B cell (primary cell): Measurements from ENCODE around the gene CAT.

Experiments
- EZH2 ChIP-seq: IDR thresholded peaks from 2 replicates; pipeline ENCODE4 v1.6.1; 2012; ENCODE audit warnings: borderline replicate concordance, low read depth, mild to moderate bottlenecking, moderate library complexity, low read length; ENCODE audit not compliant: insufficient read depth, poor library complexity, severe bottlenecking
- TF ChIP-seq, protein P1 (sequence below): fragments of 200-600 bp; IDR thresholded peaks from one replicate; pipeline ENCODE4 v1.8.0; 2022; ENCODE audit warnings: antibody characterized with exemption, mild to moderate bottlenecking

DNA sequence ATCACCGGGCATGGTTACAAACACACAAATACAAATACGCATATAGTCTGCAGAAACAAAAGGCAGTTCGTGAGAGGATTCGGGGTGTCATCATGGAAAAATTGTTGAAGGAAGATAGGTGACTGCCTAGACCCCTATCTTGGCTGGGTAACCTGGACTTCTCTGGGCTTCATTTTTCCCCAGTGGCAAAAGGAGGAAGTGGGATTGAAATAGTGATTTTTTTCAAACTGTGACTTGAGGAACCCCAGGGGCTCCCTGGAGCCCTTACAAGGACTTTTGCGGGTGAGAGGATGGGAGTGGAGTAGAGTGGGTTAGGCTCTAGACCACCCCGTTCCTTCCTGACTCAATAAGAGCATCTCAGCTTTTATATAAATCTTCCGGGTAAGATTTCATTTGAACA is 75.9 kb downstream of the CAT start:
- no peak for TF ChIP-seq EZH2
- TF ChIP-seq, protein P1, sequence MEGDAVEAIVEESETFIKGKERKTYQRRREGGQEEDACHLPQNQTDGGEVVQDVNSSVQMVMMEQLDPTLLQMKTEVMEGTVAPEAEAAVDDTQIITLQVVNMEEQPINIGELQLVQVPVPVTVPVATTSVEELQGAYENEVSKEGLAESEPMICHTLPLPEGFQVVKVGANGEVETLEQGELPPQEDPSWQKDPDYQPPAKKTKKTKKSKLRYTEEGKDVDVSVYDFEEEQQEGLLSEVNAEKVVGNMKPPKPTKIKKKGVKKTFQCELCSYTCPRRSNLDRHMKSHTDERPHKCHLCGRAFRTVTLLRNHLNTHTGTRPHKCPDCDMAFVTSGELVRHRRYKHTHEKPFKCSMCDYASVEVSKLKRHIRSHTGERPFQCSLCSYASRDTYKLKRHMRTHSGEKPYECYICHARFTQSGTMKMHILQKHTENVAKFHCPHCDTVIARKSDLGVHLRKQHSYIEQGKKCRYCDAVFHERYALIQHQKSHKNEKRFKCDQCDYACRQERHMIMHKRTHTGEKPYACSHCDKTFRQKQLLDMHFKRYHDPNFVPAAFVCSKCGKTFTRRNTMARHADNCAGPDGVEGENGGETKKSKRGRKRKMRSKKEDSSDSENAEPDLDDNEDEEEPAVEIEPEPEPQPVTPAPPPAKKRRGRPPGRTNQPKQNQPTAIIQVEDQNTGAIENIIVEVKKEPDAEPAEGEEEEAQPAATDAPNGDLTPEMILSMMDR: no peak
